GM19351 (cell line): Measurements from ENCODE around the gene GOLGA8N.
A peak's percentile ranks its signal among the peaks of the same experiment; 100 is the strongest.

ENCODE experiments used
- ATAC-seq: cut with Tn5 transposase; IDR thresholded peaks from one replicate; pipeline ENCODE4 v1.9.1; 2021; ENCODE audit warnings: mild to moderate bottlenecking, moderate library complexity; ENCODE audit not compliant: unreplicated experiment

GOLGA8N gene

GRCh38 chr15:32649342-32649741 is 56.1 kb downstream of the GOLGA8N start:
- no peak for ATAC-seq

GRCh38 chr15:32651229-32651837 is 58.1 kb downstream of the GOLGA8N start:
- ATAC-seq: peak; percentile 87

- ATAC-seq: no peak
Observed at GRCh38 chr15:32652178-32652577, 58.9 kb downstream of the GOLGA8N start.

GRCh38 chr15:32656091-32656490 is 62.8 kb downstream of the GOLGA8N start:
- ATAC-seq: no peak

- ATAC-seq: no peak
Observed at GRCh38 chr15:32656496-32656895, 63.2 kb downstream of the GOLGA8N start.
